Mononuclear cell (primary cell): ENCODE data around the gene TAC4. TPM values are rescaled to one million over a fixed set of nuclear protein-coding genes. Genes with fewer than 3 reads are reported as not detected.

Source experiments
- H3K27me3 ChIP-seq: 2 replicates; pipeline ENCODE4 v1.6.0; 2011; ENCODE audit warnings: low read length, control low read depth; ENCODE audit not compliant: insufficient read depth
- H3K4me1 ChIP-seq: 2 replicates; pipeline ENCODE4 v1.5.1; 2011; ENCODE audit warnings: mild to moderate bottlenecking, low read length, control low read depth; ENCODE audit not compliant: insufficient read depth
- H3K4me3 ChIP-seq: 2 replicates; pipeline ENCODE4 v1.5.1; 2011; ENCODE audit warnings: mild to moderate bottlenecking, low read length, moderate library complexity
- H3K9me3 ChIP-seq: 2 replicates; pipeline ENCODE4 v1.5.1; 2011; ENCODE audit warnings: low read depth, mild to moderate bottlenecking, control low read depth, low read length
- total RNA-seq: library from RNA; depleted of rRNA; stranded (reverse); fragments of >200 nt; gene quantifications from one replicate; pipeline ENCODE4 v1.2.3, GENCODE V29; 2012

The TAC4 gene
- total RNA-seq, 1 donor: not detected

DNA sequence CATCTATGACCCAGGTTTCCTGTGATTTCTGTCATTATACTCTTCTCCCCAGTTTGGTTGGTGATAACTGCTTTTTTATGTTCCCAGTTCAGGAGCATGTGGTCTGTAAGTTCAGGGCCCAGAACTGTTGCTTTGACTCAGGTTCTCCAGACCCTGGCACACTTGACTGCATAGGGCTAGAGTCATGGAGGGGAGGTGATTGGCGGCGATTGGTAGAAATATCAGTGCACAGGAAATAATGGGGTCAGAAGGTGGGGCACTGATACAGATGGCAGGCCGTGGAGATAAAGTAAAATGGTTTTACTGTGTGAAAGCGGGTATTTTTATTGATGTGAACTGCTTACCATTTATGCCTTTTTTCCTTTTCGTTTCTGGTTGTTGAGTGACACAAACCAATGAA, 28.7 kb downstream of the TAC4 start:
- no peak overlapping the region for H3K4me3 ChIP-seq
- peaks cover 45% of the 10 kb centered on the region for H3K4me1 ChIP-seq
- no peaks in the 10 kb centered on the region for H3K27me3 ChIP-seq
- H3K9me3 ChIP-seq: no peaks in the 10 kb centered on the region

DNA sequence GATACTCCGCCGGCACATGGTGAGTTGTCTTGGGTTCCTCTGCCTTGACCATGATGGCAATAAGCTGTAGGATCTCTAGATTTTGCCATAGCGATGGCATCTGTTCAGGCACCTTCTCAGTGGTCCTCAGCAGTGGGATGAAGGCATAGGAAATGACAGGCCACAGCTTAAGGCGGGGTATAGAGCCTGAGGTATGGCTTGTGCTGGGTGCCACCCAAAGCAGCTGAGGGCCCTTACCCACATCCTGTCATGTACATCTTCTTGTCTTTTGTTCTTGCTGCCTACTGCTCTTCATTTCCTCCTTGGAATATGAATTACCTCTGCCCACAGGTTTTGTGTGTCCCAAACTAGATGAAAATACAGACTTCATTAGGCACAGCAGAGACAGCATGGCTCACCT, 29.9 kb downstream of the TAC4 start:
- H3K27me3 ChIP-seq: no peaks in the 10 kb centered on the region
- H3K9me3 ChIP-seq: no peaks in the 10 kb centered on the region
- no peak overlapping the region for H3K4me3 ChIP-seq
- peaks cover 45% of the 10 kb centered on the region for H3K4me1 ChIP-seq

DNA sequence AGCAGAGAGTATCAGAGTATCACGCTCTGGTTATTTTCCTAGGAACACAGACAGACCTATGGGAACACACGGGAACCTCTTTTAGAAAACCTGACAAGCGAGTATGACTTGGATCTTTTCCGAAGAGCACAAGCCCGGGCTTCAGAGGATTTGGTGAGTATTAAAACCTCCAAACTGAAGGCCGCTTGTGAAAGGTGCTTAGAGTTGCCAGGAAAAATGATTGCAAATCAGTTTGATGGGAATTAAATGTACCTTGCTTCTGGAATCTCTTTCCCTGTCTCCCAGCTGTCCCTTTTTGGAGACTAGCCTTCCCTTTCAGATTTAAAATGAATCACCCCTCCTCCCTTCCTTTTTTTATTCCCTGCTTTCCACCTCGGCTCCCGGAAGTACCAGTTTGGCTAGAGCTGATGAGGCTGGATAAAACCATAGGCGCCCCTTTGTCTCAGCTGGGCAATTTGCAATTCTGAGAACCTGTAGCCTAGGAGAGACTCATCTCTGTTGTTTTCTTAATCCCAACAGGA, 32.0 kb downstream of the TAC4 start:
- peaks cover 45% of the 10 kb centered on the region for H3K4me1 ChIP-seq
- no peaks in the 10 kb centered on the region for H3K9me3 ChIP-seq
- no peaks in the 10 kb centered on the region for H3K27me3 ChIP-seq
- H3K4me3 ChIP-seq: no peak overlapping the region

DNA sequence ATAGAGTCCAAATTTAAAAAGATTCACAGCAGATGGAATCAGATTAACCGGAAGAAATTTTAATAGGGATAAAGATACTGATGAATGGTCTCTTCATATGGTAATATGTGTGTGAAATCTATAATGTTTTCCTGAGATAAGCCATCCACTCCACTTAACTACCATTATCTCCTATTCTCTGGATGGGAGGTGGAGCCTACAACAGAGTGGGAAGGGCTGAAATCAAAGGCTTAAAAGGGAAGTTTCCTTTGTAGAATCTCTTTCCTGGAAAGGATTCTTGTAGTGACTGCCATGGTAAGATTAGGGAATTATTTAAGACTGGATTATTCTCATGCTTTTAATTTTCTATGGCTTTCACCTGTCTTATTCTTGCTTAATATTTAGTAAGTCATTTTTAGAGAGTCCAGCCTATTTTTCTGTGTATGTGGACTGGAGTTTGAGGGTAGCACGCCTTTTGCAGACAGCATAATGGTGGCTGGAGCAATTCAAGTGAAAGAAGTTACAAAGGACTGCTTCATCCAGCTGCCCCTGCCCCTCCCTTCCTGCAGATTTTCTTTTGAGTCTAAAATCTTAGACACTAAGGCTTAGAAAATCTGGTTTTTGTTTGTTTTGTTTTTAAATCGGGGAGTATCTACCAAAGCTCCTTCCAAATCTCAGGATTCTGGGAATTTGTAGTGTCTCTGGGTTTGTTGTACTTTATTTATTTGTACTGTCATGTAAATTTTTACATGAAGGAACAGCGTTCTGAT, 32.9 kb downstream of the TAC4 start:
- no peak overlapping the region for H3K4me3 ChIP-seq
- peaks cover 36% of the 10 kb centered on the region for H3K4me1 ChIP-seq
- H3K9me3 ChIP-seq: no peaks in the 10 kb centered on the region
- no peaks in the 10 kb centered on the region for H3K27me3 ChIP-seq

DNA sequence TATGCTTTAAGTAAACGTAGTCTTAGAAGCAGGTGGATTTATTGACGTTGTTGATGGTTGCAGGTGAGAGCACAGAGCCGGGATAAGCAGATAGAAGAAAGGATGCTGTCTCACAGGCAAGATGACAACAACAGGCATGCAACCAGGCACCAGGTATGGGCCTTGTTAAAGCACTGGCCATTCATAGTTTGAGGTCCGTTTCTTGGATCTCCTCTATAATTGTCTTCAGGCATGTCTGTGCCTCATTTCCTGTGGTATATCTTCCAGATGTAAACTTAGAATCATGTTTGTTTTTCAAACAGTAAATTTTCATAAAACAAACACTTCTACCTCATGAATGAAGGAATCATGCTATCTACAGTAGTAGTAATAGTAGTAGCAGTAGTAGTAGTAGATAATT, 38.8 kb downstream of the TAC4 start:
- no peaks in the 10 kb centered on the region for H3K4me1 ChIP-seq

DNA sequence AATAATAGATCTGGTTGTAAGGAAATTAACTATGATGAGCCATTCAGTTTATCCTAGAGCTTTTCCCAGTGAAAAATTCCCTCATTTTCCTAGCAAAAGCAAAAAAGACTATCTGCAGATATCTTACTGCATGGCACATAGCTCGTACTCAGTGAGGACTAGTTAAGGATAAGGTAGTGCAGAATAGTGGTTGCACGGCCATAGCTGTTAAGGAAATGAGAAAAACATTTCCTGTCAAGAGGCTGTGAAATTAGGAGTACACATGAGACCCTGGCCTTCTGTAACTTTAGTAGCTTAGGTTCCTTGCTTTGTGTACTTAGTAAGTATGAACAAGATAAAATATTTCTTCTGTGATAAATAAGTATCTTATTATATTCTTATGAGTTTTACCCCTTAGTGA, 49.1 kb downstream of the TAC4 start:
- peaks cover 9% of the 10 kb centered on the region for H3K4me1 ChIP-seq
- no peak overlapping the region for H3K4me3 ChIP-seq
- H3K9me3 ChIP-seq: no peaks in the 10 kb centered on the region
- H3K27me3 ChIP-seq: no peaks in the 10 kb centered on the region

More for the DNA sequence above, 38.8 kb downstream of the TAC4 start:
- H3K27me3 ChIP-seq: no peaks in the 10 kb centered on the region
- H3K4me3 ChIP-seq: no peak overlapping the region
- H3K9me3 ChIP-seq: no peaks in the 10 kb centered on the region

DNA sequence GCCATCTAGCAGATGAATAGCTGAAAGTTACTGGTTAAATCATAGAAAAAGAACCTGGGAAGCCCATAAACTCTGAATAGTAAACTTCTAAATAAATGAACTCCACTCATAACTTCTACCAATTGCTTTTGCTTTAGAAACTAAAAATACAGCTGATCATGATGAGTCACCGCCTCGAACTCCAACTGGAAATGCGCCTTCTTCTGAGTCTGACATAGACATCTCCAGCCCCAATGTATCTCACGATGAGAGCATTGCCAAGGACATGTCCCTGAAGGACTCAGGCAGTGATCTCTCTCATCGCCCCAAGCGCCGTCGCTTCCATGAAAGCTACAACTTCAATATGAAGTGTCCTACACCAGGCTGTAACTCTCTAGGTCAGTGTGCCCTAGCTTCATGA, 49.7 kb downstream of the TAC4 start:
- no peaks in the 10 kb centered on the region for H3K9me3 ChIP-seq
- peaks cover 9% of the 10 kb centered on the region for H3K4me1 ChIP-seq
- H3K27me3 ChIP-seq: no peaks in the 10 kb centered on the region
- H3K4me3 ChIP-seq: no peak overlapping the region

DNA sequence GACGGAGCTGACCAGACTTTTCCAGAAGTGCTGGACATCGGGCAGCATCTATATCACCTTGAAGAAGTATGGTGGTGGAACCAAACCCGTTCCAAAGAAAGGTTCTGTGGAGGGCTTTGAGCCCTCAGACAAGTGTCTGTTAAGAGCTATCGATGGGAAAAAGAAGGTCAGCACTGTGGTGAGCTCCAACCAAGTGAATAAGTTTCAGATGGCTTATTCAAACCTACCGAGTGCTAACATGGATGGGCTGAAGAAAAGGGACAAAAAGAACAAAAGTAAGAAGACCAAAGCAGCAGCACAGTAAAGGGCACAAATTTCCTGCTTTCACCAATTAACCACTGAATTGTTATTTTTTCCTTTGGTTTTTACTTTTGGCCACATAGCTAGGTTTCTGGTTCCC, 52.5 kb downstream of the TAC4 start:
- peaks cover 18% of the 10 kb centered on the region for H3K4me1 ChIP-seq
- H3K9me3 ChIP-seq: no peaks in the 10 kb centered on the region
- no peak overlapping the region for H3K4me3 ChIP-seq
- H3K27me3 ChIP-seq: no peaks in the 10 kb centered on the region

DNA sequence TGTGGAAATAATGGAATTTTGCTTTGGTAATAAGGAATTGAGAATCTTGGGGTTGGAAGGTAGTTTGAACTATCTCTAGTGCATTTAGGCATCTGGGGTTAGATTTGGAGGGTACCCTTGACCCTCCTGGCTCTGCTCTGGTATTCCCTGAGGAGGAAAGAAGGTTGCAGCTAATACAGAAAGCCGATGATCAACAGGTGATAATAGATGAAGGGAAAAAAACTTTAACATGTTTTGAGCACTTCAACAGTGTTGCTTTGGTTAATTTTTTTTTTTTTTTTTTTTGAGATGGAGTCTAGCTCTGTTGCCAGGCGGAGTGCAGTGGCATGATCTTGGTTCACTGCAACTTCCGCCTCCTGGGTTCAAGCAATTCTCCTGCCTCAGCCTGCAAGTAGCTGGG, 54.6 kb downstream of the TAC4 start:
- Histone ChIP-seq H3K27me3 (no peaks in the 10 kb centered on the region), H3K4me1 (peaks cover 28% of the 10 kb centered on the region), H3K9me3 (no peaks in the 10 kb centered on the region), H3K4me3 (no peak overlapping the region)

DNA sequence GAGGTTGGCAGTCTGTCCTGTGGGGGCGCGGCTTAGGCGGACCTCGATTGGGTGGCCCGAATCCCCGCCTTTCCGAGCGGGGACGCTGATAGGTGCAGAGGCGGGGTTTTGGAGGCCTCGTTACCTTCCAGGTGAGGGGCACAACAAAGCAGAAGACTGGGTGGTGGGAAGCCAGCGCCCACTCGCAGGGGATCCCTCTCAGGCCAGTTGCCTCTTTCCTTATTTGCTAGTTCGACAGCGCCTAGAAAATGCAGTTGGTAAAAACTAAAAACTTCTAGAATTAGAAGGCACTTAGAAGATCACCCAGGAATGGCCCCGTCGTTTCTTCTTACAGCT, 58.7 kb downstream of the TAC4 start:
- H3K27me3 ChIP-seq: no peaks in the 10 kb centered on the region
- H3K4me3 ChIP-seq: peak overlapping the region; percentile 100
- H3K9me3 ChIP-seq: no peaks in the 10 kb centered on the region
- peaks cover 32% of the 10 kb centered on the region for H3K4me1 ChIP-seq

DNA sequence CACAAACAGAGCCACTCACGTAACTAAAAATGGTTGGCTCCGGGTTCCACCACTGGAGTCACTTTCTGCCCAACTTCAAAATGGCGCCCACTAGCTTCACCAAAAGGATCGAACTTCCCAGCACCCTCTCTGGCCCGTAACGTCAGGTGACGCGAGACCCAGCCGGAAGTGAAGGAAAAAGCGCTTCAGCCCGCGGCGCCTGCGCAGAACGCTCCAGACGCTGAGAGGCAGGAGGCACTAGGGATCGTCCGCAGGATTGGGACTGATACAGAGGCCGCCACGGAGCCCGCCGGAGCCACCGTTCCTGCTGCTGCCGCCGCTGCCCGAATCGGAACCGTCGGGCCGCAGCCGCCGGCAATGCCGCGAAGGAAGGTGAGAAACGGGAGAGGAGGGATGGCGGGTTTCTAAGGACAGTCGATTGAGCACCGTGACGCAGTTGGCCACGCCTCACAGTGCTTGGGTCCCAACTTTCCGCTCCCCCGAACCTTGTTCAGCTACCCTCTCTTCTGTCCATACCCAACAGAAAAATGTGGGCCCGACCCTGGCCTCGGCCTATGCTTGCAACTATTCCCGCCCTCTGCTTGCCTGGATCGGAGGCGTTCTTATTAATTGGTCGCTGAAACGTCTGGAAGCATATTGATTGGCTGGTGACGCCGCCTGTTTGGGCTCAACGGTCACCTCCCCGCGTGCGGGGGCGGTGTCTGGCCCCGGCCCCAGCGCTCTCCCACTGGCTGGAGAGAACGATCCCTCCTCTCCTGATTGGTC, 59.2 kb downstream of the TAC4 start, which contains the start of gene KAT7:
TSS of gene KAT7 (plus strand) at position 204 of the 765 bp plus-strand sequence. CDS start at position 358, 154 bp downstream.
- peaks cover 32% of the 10 kb centered on the region for H3K4me1 ChIP-seq
- peak within 1 kb of the TSS; percentile 100 for H3K4me3 ChIP-seq
- H3K27me3 ChIP-seq: no peaks in the 10 kb centered on the region
- H3K9me3 ChIP-seq: no peaks in the 10 kb centered on the region

Other genes with a start within 250 kb of the TAC4 start
- gene SPOP, start 170.0 kb downstream of the TAC4 start, total RNA-seq: 27.4 TPM
- gene SLC35B1, start 140.1 kb downstream of the TAC4 start, total RNA-seq: 38.7 TPM
- gene FAM117A, start 83.9 kb downstream of the TAC4 start, total RNA-seq: 15.7 TPM
- gene KAT7, start 59.4 kb downstream of the TAC4 start, total RNA-seq: 133 TPM
- gene DLX4, start 121.1 kb upstream of the TAC4 start, total RNA-seq: 0.10 TPM
- gene DLX3, start 147.2 kb upstream of the TAC4 start, total RNA-seq: not detected
- 1.7 TPM for gene ITGA3, start 208.0 kb upstream of the TAC4 start, total RNA-seq
- gene PDK2, start 247.3 kb upstream of the TAC4 start, total RNA-seq: 10.1 TPM